Measurements from ENCODE around the gene CFHR5.

CFHR5 gene

GRCh38 chr1:197036861-197037260 lies 59.5 kb downstream of the CFHR5 start:
- Histone ChIP-seq H3K9me3 (ENCODE audit: severe bottlenecking) (no peaks in the 10 kb centered on the region), H3K4me1 (ENCODE audit: insufficient read depth, poor library complexity, severe bottlenecking) (peaks cover 5% of the 10 kb centered on the region), H3K27ac (ENCODE audit: poor library complexity, severe bottlenecking) (no peak overlapping the region), H3K4me3 (ENCODE audit: severe bottlenecking) (no peak overlapping the region), H3K27me3 (ENCODE audit: insufficient read depth, poor library complexity, severe bottlenecking) (no peaks in the 10 kb centered on the region), H3K36me3 (ENCODE audit: low read depth) (no peaks in the 10 kb centered on the region)
- no peak for ATAC-seq (ENCODE audit: low read depth)
- no peak for TF ChIP-seq CTCF (IDR thresholded peaks at IDR 0.05; ENCODE audit: poor library complexity, severe bottlenecking)
- DNase-seq (ENCODE audit: low spot score), result no peak

- ATAC-seq (ENCODE audit: low read depth) (no peak), DNase-seq (ENCODE audit: low spot score) (no peak)
- H3K4me3 ChIP-seq (ENCODE audit: severe bottlenecking), result no peak overlapping the region
- TF ChIP-seq CTCF (IDR thresholded peaks at IDR 0.05; ENCODE audit: poor library complexity, severe bottlenecking), result no peak
- H3K4me1 ChIP-seq (ENCODE audit: insufficient read depth, poor library complexity, severe bottlenecking), result no peaks in the 10 kb centered on the region
- no peak overlapping the region for H3K27ac ChIP-seq (ENCODE audit: poor library complexity, severe bottlenecking)
- H3K27me3 ChIP-seq (ENCODE audit: insufficient read depth, poor library complexity, severe bottlenecking), result no peaks in the 10 kb centered on the region
- no peaks in the 10 kb centered on the region for H3K9me3 ChIP-seq (ENCODE audit: severe bottlenecking)
- no peaks in the 10 kb centered on the region for H3K36me3 ChIP-seq (ENCODE audit: low read depth)
Observed at GRCh38 chr1:197041486-197042353, 64.4 kb downstream of the CFHR5 start.

- Histone ChIP-seq H3K36me3 (ENCODE audit: low read depth) (no peaks in the 10 kb centered on the region), H3K27ac (ENCODE audit: poor library complexity, severe bottlenecking) (no peak overlapping the region), H3K4me3 (ENCODE audit: severe bottlenecking) (no peak overlapping the region), H3K4me1 (ENCODE audit: insufficient read depth, poor library complexity, severe bottlenecking) (no peaks in the 10 kb centered on the region), H3K9me3 (ENCODE audit: severe bottlenecking) (no peaks in the 10 kb centered on the region), H3K27me3 (ENCODE audit: insufficient read depth, poor library complexity, severe bottlenecking) (no peaks in the 10 kb centered on the region)
- no peak for DNase-seq (ENCODE audit: low spot score)
- no peak for ATAC-seq (ENCODE audit: low read depth)
- no peak for TF ChIP-seq CTCF (IDR thresholded peaks at IDR 0.05; ENCODE audit: poor library complexity, severe bottlenecking)
Observed at GRCh38 chr1:197042676-197043341, 65.5 kb downstream of the CFHR5 start.

GRCh38 chr1:197049100-197049499 lies 71.7 kb downstream of the CFHR5 start:
- Histone ChIP-seq H3K36me3 (ENCODE audit: low read depth) (no peaks in the 10 kb centered on the region), H3K4me1 (ENCODE audit: insufficient read depth, poor library complexity, severe bottlenecking) (no peaks in the 10 kb centered on the region), H3K27me3 (ENCODE audit: insufficient read depth, poor library complexity, severe bottlenecking) (no peaks in the 10 kb centered on the region), H3K4me3 (ENCODE audit: severe bottlenecking) (no peak overlapping the region), H3K27ac (ENCODE audit: poor library complexity, severe bottlenecking) (no peak overlapping the region), H3K9me3 (ENCODE audit: severe bottlenecking) (no peaks in the 10 kb centered on the region)
- no peak for TF ChIP-seq CTCF (IDR thresholded peaks at IDR 0.05; ENCODE audit: poor library complexity, severe bottlenecking)
- no peak for ATAC-seq (ENCODE audit: low read depth)
- DNase-seq (ENCODE audit: low spot score), result no peak

All from RWPE2 (cell line).